ENCODE results near the gene RAPSN.

RAPSN gene

GRCh38 chr11:47413351-47413750, 35.6 kb downstream of the RAPSN start:
- H3K4me3 ChIP-seq (ENCODE audit: low read length), result no peak overlapping the region

GRCh38 chr11:47411884-47412746, 36.8 kb downstream of the RAPSN start:
- DNase-seq (ENCODE audit: low read depth, low spot score), result no peak
- H3K4me3 ChIP-seq (ENCODE audit: low read length), result no peak overlapping the region

More at GRCh38 chr11:47413351-47413750, 35.6 kb downstream of the RAPSN start:
- DNase-seq (ENCODE audit: low read depth, low spot score), result no peak

GRCh38 chr11:47410370-47411264, 38.3 kb downstream of the RAPSN start:
- no peak overlapping the region for H3K4me3 ChIP-seq (ENCODE audit: low read length)
- DNase-seq (ENCODE audit: low read depth, low spot score), result no peak

- peak overlapping the region; percentile 68 for H3K4me3 ChIP-seq (ENCODE audit: low read length)
Measured at GRCh38 chr11:47409440-47410369, 39.2 kb downstream of the RAPSN start.

GRCh38 chr11:47408598-47409439, 40.1 kb downstream of the RAPSN start:
- no peak for DNase-seq (ENCODE audit: low read depth, low spot score)

More at GRCh38 chr11:47409440-47410369, 39.2 kb downstream of the RAPSN start:
- no peak for DNase-seq (ENCODE audit: low read depth, low spot score)

GRCh38 chr11:47407746-47408590, 41.0 kb downstream of the RAPSN start, which contains the start of gene SLC39A13:
Gene SLC39A13 (plus strand): TSS chr11:47408590. CDS start chr11:47410095, 1,505 bp downstream.
- peak within 1 kb of the TSS; percentile 82 for H3K4me3 ChIP-seq (ENCODE audit: low read length)
- peak; percentile 79 for DNase-seq (ENCODE audit: low read depth, low spot score)

More at GRCh38 chr11:47408598-47409439, 40.1 kb downstream of the RAPSN start:
- peak overlapping the region; percentile 68 for H3K4me3 ChIP-seq (ENCODE audit: low read length)

GRCh38 chr11:47406896-47407745, 41.8 kb downstream of the RAPSN start:
- no peak for DNase-seq (ENCODE audit: low read depth, low spot score)
- peak overlapping the region; percentile 82 for H3K4me3 ChIP-seq (ENCODE audit: low read length)

GRCh38 chr11:47403571-47403970, 45.4 kb downstream of the RAPSN start:
- no peak overlapping the region for H3K4me3 ChIP-seq (ENCODE audit: low read length)
- no peak for DNase-seq (ENCODE audit: low read depth, low spot score)

GRCh38 chr11:47403135-47403534, 45.8 kb downstream of the RAPSN start:
- no peak overlapping the region for H3K4me3 ChIP-seq (ENCODE audit: low read length)
- no peak for DNase-seq (ENCODE audit: low read depth, low spot score)

- no peak overlapping the region for H3K4me3 ChIP-seq (ENCODE audit: low read length)
- no peak for DNase-seq (ENCODE audit: low read depth, low spot score)
Measured at GRCh38 chr11:47400768-47401279, 48.1 kb downstream of the RAPSN start.

GRCh38 chr11:47399860-47400767, 48.8 kb downstream of the RAPSN start:
- DNase-seq (ENCODE audit: low read depth, low spot score), result peak; percentile 15
- H3K4me3 ChIP-seq (ENCODE audit: low read length), result peak overlapping the region; percentile 67

GRCh38 chr11:47398551-47398950, 50.4 kb downstream of the RAPSN start:
- DNase-seq (ENCODE audit: low read depth, low spot score), result no peak
- H3K4me3 ChIP-seq (ENCODE audit: low read length), result no peak overlapping the region

- H3K4me3 ChIP-seq (ENCODE audit: low read length), result no peak overlapping the region
- DNase-seq (ENCODE audit: low read depth, low spot score), result no peak
Measured at GRCh38 chr11:47398011-47398410, 50.9 kb downstream of the RAPSN start.

GRCh38 chr11:47396049-47396320, 53.0 kb downstream of the RAPSN start:
- no peak for DNase-seq (ENCODE audit: low read depth, low spot score)

More at GRCh38 chr11:47396049-47396320, 53.0 kb downstream of the RAPSN start:
- no peak overlapping the region for H3K4me3 ChIP-seq (ENCODE audit: low read length)

All from Jurkat, Clone E6-1 (cell line).